ENCODE measurements around the gene ITGA5. TPM values are rescaled to one million over a fixed set of nuclear protein-coding genes. Genes with fewer than 3 reads are reported as not detected.

Gene ITGA5
- total and polyA plus RNA-seq, 9 of the 15 experiments (the other 6 are each of a cell fraction or from before 2014, with no cell fraction given), result 9.1 to 82.1 (median 47.4) TPM

DNA sequence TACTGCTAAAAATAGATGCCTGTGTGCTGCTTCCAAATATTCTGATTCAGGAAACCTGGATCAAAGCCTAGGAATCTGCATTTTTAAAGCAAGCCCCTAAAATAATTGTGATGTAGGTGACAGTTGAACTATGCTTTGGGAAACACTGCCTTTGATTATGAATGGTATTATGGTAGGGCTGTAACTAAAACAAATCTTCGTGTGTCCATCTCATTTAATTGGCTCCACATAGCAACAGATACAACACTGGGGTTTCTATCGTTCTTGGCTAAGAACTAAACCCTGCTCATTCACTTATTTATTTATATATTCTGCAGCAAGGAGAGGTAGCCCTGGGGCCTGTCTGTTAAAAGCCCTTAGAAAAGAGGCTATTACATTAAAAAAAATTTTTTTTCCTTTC is 23.0 kb upstream of the ITGA5 start:
- DNase-seq (ENCODE audit: extremely low read depth in 1 of 4, low spot score in 3 of 4), result no peak
- H3K27me3 ChIP-seq (ENCODE audit: control insufficient read depth in 2 of 2, insufficient read depth in 2 of 2, low read length in 2 of 2), result no peaks in the 10 kb centered on the region
- H3K79me2 ChIP-seq (ENCODE audit: control insufficient read depth, insufficient read depth, low read length), result no peaks in the 10 kb centered on the region
- intact Hi-C loops (cut with micrococcal nuclease), result no loop called here
- FAIRE-seq, result no peak
- WGBS (ENCODE audit: insufficient coverage, low coverage, missing lambda C conversion rate), result 21% methylated on average over 2 of the region's 2 CpGs
- H3K9me1 ChIP-seq (ENCODE audit: control insufficient read depth, insufficient read depth, low read length), result no peaks in the 10 kb centered on the region
- no peak overlapping the region for H2AFZ ChIP-seq (ENCODE audit: low read depth, low read length)
- in situ Hi-C loops (cut with MboI), result loop anchor here (10.0 kb wide), 1 partner anchor 47 kb away; no protein-coding TSS in a partner anchor
- ATAC-seq, result no peak
- no peak overlapping the region for H3K4me3 ChIP-seq
- H4K20me1 ChIP-seq (replicated peaks; ENCODE audit: control insufficient read depth, insufficient read depth, low read length), result no peaks in the 10 kb centered on the region
- no peaks in the 10 kb centered on the region for H3K9me3 ChIP-seq (replicated peaks; ENCODE audit: control insufficient read depth, insufficient read depth, low read depth, low read length)
- peaks cover 0 to 16% of the 10 kb centered on the region in 2 experiments; a peak in 3 of 5 replicates for H3K4me1 ChIP-seq (replicated peaks in 1 of 2; ENCODE audit: control insufficient read depth in 2 of 2, insufficient read depth in 2 of 2, low read length in 2 of 2)
- CTCF ChIA-PET (ENCODE audit: low intra/inter-chr PET ratio), result interaction anchor here (1.7 kb wide), 1 partner anchor 43 kb away, joined by 4 read pairs; no protein-coding TSS in a partner anchor
- no peak for TF ChIP-seq RB1 (IDR thresholded peaks at IDR 0.05; ENCODE audit: low read depth)
- TF ChIP-seq PCBP2 (IDR thresholded peaks at IDR 0.05; ENCODE audit: low read depth, low read length, poor library complexity, severe bottlenecking), result no peak
- TF ChIP-seq ZNF592 (IDR thresholded peaks at IDR 0.05), result no peak
- no peak for TF ChIP-seq KDM4B (IDR thresholded peaks at IDR 0.05; ENCODE audit: borderline replicate concordance in 2 of 2, low read depth in 1 of 2)
- no peak for TF ChIP-seq CBX1 (IDR thresholded peaks at IDR 0.05; ENCODE audit: low read depth)
- TF ChIP-seq EP400 (IDR thresholded peaks at IDR 0.05), result no peak
- TF ChIP-seq ZEB2 (IDR thresholded peaks at IDR 0.05), result no peak
- TF ChIP-seq ZNF830 (CRISPR knock-in tag; IDR thresholded peaks at IDR 0.05), result no peak
- no peak overlapping the region for H3K27ac ChIP-seq (ENCODE audit: extremely low read depth, low read depth, low read length)
- H3K36me3 ChIP-seq (ENCODE audit: control insufficient read depth, insufficient read depth, low read length), result no peaks in the 10 kb centered on the region
- POLR2A ChIA-PET, result interaction anchor here (0.6 to 1.5 kb wide), 2 partner anchors 9 to 43 kb away, joined by 3 to 6 read pairs; no protein-coding TSS in a partner anchor
- no peak overlapping the region for H3K9ac ChIP-seq (ENCODE audit: insufficient read depth in 1 of 2, low read depth in 2 of 2, low read length in 2 of 2)
- BruUV-seq (replicated peaks), result no TSS peak
- H3K4me2 ChIP-seq (ENCODE audit: insufficient read depth, low read length), result no peak overlapping the region
